Prostate gland (tissue), 2 donors: ENCODE results near the gene TMEM272.

ENCODE experiments used
- POLR2A ChIP-seq: fragments of 450-650 bp; IDR thresholded peaks from one replicate; pipeline ENCODE4 v1.6.1; 2016; ENCODE audit warnings: antibody characterized with exemption, mild to moderate bottlenecking
- POLR2AphosphoS5 ChIP-seq: sonication (generic); formaldehyde crosslinking; IDR thresholded peaks from one replicate; pipeline ENCODE4 v1.6.1; 2017; ENCODE audit warnings: antibody characterized with exemption
- TF ChIP-seq, protein P1 (sequence below), 4 experiments: fragments of 200-600 bp in 2 of 4; fragments of 450-650 bp in 2 of 4; sonication (generic) in 2 of 4; IDR thresholded peaks; 1 replicate in 3 of 4; 2 replicates in 1 of 4; pipeline ENCODE4 v1.5.1; 2016 to 2019; ENCODE audit warnings: antibody characterized with exemption in 4 of 4, mild to moderate bottlenecking in 2 of 4, moderate library complexity in 2 of 4

DNA sequence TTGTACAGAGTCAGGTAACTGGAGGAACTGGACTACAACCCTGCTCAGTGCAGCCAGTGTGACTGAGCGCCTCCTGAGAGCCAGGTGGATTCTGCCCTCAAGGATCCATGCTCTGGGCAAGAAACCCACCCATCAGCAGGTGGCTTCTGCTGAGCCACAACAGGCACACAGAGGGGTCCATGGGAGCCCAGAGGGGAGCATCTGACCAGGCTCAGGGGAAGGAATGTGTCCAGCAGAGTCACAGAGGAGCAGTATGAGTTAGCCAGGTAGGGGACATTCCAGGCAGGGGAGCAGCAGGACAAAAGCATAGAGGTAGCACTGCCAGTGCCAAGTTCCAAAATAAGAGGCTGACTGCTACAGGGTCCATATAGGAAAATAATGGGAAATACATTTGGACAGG, 60.9 kb downstream of the TMEM272 start:
- TF ChIP-seq, protein P1, sequence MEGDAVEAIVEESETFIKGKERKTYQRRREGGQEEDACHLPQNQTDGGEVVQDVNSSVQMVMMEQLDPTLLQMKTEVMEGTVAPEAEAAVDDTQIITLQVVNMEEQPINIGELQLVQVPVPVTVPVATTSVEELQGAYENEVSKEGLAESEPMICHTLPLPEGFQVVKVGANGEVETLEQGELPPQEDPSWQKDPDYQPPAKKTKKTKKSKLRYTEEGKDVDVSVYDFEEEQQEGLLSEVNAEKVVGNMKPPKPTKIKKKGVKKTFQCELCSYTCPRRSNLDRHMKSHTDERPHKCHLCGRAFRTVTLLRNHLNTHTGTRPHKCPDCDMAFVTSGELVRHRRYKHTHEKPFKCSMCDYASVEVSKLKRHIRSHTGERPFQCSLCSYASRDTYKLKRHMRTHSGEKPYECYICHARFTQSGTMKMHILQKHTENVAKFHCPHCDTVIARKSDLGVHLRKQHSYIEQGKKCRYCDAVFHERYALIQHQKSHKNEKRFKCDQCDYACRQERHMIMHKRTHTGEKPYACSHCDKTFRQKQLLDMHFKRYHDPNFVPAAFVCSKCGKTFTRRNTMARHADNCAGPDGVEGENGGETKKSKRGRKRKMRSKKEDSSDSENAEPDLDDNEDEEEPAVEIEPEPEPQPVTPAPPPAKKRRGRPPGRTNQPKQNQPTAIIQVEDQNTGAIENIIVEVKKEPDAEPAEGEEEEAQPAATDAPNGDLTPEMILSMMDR (IDR thresholded peaks at IDR 0.05), result no peak
- TF ChIP-seq POLR2AphosphoS5 (no peak), POLR2A (no peak)
